HG03469 (cell line): Measurements from ENCODE around the gene ACACB.
"Not testable (repeated sequence)": the region's sequence is repeated elsewhere in the genome, so short reads cannot be mapped to it uniquely, and the experiment has no call there.

Experiments
- ATAC-seq: cut with Tn5 transposase; IDR thresholded peaks from one replicate; pipeline ENCODE4 v1.9.1; 2021; ENCODE audit warnings: mild to moderate bottlenecking, moderate library complexity, moderate number of reproducible peaks; ENCODE audit not compliant: unreplicated experiment

ACACB gene

DNA sequence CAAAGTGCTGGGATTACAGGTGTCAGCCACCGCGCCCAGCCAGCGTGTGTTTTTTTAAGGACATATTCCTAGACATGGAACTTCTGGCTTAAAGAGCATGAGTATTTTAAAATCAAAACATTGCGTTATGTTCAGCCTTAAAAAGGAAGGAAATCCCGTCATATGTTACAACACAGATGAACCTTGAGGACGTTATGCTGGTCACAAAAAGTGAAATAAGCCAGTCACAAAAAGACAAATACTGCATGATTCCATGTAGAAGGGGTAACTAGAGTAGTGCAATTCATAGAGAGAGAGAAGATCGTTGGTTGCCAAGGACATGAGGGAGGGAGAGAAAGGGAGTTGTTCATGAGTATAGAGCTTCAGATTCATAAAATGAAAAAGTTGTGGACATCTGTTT is 53.9 kb downstream of the ACACB start:
- ATAC-seq, result no peak

DNA sequence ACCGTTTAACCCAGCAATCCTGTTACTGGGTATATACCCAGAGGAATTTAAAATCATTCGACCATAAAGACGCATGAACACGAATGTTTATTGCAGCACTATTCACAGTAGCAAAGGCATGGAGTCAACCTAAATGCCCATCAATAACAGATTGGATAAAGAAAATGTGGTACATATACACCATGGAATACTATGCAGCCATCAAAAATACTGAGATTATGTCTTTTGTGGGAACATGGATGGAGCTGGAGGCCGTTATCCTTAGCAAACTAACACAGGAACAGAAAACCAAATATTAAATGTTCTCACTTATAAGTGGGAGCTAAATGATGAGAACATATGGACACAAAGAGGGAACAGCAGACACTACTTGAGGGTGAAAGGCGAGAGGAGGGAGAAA is 56.4 kb downstream of the ACACB start:
- ATAC-seq, result not testable (repeated sequence)

DNA sequence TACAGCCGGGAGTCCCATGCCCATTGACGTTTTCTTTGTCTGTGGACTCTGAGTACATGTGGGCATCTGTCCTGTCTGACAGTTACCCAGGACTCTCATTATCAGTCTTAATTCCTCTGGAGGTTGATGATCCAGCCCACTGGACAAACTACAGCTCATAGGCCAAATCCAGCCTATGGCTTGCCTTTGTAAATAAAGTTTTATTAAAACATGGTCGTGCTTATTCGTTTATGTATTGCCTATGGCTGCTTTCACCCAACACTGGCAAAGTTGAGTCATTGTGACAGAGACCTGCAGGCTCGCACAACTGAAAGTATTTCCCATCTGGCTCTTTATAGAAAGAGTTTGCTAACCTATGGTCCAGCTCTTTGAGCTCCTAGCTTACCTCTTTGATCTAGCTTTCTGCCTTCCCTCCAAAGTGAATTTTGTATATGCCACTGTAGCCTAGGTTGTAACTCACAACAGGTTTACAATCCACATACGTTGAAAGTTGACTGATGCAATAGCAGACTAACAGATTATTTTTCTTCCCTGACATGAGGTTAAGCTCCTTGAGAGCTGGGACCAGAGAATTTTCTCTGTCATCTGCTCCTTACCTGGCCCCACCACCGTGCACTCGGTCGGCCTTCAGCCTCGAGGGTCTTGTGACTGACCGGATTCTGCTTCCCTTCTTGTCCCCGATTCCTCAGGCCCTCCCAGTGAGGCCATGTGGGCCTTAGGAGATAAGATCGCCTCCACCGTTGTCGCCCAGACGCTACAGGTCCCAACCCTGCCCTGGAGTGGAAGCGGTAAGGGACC is 57.3 kb downstream of the ACACB start:
- no peak for ATAC-seq

GRCh38 chr12:109174468-109174867 is 58.1 kb downstream of the ACACB start:
- no peak for ATAC-seq

DNA sequence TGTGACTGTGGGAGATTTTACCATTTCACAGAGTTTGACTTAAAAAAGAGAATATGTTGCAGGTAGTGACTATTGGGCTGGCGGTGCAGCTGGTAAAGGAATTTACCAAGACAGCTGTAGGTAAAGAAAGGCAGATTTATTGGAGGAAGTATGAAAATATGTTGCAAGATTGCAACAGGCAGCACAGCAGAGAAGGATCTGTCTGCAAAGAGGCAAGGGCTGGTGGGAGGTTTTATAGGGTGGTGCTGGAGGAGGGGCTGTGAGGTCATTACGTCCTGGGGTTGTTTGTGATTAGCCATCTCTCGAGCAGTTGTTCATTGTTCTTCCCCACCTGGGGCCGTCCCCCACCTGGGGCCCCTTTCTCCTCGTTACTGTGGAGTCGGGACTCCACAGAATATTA is 62.1 kb downstream of the ACACB start:
- no peak for ATAC-seq

DNA sequence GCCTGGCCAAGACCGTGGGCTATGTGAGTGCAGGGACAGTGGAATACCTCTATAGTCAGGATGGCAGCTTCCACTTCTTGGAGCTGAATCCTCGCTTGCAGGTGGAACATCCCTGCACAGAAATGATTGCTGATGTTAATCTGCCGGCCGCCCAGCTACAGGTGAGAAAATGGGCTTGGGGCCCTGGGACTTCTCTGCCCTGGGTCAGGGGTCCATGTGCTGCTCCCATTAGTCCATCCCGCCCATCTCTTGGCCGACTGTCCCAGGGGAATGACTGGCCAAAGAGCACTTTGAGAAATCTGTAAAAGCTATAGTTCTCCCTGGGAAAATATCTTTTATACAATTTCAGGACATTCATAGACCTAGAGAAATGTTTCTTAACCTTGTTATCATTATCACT is 63.5 kb downstream of the ACACB start:
- ATAC-seq, result no peak

GRCh38 chr12:109182041-109182839 is 65.9 kb downstream of the ACACB start:
- ATAC-seq, result no peak

- ATAC-seq, result no peak
Measured at GRCh38 chr12:109185441-109185840, 69.1 kb downstream of the ACACB start.

DNA sequence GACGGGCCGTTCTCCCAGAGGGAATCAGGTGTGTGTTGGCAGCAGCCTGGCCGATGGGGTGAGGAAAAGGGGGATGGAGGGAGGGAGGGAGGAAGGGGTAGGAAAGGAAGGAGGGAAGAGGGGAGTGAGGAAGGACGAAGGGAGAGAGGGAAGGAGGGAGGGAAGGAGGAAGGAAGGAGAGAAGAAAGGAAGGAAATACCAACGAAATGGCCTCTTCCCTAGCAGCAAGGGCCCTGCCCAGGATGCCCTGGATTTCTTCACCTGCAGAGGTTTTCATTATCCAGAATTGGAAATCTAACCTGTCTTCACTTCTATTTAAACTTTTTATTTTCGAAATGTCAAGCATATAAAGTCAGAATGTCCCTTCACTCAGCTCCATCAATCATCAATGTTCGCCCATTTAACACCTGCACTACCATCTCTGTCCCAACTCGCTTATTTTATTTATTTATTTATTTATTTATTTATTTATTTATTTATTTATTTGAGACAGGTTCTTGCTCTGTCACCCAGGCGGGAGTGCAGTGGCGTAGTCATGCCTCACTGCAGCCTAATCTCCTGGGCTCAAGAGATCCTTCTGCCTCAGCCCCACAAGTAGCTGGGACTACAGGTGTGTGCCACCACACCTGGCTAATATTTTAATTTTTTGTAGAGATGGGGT is 70.7 kb downstream of the ACACB start:
- no peak for ATAC-seq

GRCh38 chr12:109188108-109188712 is 71.8 kb downstream of the ACACB start:
- no peak for ATAC-seq

GRCh38 chr12:109189291-109189690 is 72.9 kb downstream of the ACACB start:
- no peak for ATAC-seq

DNA sequence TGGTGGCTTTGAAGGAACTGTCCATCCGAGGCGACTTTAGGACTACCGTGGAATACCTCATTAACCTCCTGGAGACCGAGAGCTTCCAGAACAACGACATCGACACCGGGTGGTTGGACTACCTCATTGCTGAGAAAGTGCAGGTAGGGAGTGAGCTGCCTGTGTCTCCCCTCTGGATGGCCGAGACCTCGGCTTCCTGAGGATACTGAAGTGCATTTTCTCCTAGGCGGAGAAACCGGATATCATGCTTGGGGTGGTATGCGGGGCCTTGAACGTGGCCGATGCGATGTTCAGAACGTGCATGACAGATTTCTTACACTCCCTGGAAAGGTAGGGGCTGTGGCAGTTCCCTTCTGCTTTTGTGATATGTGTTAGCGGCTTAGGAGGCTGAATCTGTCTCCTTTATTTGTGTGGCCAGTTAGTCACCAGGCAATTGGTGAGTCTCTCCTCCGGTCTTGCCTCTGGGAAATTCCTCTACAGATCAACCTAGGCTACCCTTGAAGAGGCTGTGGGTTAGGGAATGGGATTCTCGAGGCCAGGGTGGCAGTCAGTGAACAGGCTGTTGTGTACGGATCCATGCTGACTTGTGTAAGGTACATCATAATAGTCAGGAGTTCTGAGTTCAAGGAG is 75.3 kb downstream of the ACACB start:
- no peak for ATAC-seq

- ATAC-seq, result no peak
Measured at GRCh38 chr12:109192358-109192757, 76.0 kb downstream of the ACACB start.

DNA sequence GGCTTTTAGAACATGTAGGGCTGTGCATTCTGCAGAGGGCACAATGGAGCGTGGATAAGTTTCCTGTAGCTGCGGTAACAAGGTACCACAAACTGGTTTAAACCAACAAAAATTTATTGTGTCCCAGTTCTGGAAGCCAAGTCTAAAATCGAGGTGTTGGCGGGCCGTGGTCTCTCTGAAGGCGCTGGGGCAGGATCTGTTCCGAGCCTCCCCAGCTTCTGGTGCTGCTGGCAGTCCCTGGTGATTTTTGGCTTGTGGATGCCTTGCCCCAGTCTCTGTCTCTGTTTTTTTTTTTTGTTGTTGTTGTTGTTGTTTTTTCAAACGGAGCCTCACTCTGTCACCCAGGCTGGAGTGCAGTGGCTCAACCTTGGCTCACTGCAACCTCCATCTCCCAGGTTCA is 77.5 kb downstream of the ACACB start:
- ATAC-seq, result no peak

GRCh38 chr12:109196332-109196731 is 79.9 kb downstream of the ACACB start:
- ATAC-seq, result no peak

DNA sequence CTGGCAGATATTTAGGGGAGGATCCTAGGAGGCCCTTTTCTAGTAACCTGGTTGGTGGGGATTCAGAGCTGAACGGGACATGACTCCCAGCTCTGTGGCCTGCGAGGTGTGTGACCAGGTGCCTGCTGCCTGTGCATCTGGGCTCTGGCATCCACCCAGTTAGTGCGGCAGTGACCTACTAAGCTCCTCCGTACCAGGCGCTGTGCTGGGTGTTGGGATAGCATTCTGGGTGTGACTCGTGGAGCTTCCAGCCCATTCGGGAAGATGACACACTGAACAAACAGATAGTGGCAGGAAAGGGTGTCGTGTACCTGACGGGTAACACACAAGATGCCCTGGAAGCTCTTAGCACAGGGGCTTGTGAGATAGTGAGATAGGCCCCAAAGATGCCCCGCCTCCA is 80.9 kb downstream of the ACACB start:
- no peak for ATAC-seq

DNA sequence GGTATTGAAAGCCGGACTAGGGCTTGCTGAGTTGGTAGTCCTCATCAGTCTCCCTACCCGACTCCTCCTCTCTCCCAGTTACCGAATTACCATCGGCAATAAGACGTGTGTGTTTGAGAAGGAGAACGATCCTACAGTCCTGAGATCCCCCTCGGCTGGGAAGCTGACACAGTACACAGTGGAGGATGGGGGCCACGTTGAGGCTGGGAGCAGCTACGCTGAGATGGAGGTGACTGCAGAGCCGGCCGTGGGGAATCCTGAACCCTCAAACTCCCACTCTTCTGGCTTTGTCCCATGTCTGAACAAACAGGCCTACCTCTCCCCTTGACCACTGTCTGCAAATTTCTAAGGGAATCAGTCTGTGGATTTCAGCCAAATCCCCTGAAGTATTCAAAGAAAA is 82.9 kb downstream of the ACACB start:
- no peak for ATAC-seq

GRCh38 chr12:109200825-109201495 is 84.6 kb downstream of the ACACB start:
- no peak for ATAC-seq

DNA sequence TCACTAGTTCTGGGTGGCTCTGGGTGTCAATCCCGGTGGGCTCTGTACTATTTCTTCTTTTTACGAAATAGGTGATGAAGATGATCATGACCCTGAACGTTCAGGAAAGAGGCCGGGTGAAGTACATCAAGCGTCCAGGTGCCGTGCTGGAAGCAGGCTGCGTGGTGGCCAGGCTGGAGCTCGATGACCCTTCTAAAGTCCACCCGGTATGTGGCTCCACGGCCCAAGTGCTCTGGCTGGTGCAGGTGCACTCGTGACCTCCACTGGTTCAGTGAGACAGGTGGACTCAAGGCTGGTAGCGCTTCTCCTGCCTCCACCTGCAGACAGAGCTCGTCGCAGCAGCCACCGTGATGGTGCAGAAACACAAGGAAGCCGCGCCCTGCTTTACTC is 85.1 kb downstream of the ACACB start:
- ATAC-seq, result no peak

DNA sequence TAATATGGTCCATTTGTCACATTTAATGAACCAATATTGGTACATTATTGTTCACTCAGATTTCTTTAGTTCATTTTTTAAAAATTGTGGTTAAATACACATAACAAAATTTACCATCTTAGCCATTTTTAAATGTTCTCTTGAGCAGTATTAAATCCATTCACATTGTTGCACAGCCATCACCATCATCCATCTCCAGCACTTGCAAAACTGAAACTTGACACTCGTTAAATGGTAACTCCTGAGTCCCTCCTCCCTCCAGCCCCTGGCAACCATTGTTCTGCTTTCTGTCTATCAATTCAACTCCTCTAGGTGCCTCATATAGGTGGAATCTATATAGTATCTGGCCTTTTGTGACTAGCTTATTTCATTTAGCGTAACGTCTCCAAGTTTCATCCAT is 86.4 kb downstream of the ACACB start:
- ATAC-seq, result no peak
